ENCODE measurements around the gene DUS1L.

The DUS1L gene

DNA sequence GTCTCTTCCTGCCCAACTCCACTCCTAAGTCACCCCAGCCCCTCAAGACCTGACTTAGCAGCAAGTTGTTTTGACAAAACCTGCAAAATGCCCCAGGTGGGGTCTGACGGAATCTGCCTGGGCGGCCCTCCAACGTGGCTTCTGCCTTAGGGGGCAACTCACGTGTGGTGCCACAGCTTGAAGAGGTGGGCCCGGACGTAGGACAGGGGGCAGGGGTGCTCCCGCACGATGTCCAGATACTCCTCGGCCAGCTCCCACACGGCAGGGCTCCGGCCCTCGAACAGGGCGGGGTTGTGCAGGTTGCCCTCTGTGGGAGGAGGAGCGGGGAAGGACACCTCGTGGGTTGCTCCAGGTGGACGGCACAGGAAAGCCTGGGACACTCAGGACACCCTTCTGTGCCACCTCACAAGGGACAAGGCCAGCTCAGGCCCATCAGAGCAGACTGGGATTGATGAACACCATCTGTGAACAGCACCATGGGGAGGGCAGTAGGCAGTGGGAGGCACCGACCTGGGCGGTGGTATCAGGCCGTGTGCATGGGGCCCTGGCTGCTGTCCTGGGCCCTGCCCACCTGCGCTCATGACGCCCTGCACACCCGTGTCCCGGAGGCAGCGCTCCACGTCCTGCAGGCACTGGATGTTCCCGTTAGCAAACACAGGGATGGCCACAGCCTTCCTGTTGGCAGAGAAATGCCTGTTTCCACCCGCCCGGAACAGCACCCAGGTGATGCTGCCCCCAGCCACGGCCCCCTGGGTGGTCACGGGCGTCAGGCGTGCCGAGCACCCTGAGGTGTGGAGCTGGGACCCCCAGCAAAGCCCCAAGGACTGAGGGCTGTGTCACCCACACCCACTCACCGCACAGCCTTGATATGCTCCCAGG lies 4.3 kb downstream of the DUS1L start:
- H3K9me3 ChIP-seq (ENCODE audit: insufficient read depth, low read depth, low read length), result no peaks in the 10 kb centered on the region
- H2AFZ ChIP-seq (ENCODE audit: low read length), result no peak overlapping the region
- no peak overlapping the region for H3K4me2 ChIP-seq (ENCODE audit: low read depth, low read length, poor library complexity, severe bottlenecking)
- H3K79me2 ChIP-seq (ENCODE audit: insufficient read depth, low read length), result peaks cover 21% of the 10 kb centered on the region
- no peak overlapping the region for H3K4me3 ChIP-seq (ENCODE audit: low read length, poor library complexity, severe bottlenecking)
- TF ChIP-seq, protein P1, sequence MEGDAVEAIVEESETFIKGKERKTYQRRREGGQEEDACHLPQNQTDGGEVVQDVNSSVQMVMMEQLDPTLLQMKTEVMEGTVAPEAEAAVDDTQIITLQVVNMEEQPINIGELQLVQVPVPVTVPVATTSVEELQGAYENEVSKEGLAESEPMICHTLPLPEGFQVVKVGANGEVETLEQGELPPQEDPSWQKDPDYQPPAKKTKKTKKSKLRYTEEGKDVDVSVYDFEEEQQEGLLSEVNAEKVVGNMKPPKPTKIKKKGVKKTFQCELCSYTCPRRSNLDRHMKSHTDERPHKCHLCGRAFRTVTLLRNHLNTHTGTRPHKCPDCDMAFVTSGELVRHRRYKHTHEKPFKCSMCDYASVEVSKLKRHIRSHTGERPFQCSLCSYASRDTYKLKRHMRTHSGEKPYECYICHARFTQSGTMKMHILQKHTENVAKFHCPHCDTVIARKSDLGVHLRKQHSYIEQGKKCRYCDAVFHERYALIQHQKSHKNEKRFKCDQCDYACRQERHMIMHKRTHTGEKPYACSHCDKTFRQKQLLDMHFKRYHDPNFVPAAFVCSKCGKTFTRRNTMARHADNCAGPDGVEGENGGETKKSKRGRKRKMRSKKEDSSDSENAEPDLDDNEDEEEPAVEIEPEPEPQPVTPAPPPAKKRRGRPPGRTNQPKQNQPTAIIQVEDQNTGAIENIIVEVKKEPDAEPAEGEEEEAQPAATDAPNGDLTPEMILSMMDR (conservative IDR thresholded peaks at IDR 0.05; ENCODE audit: low read length), result no peak
- TF ChIP-seq EZH2phosphoT487 (IDR thresholded peaks at IDR 0.05; ENCODE audit: borderline replicate concordance), result no peak
- peaks cover 4% of the 10 kb centered on the region for H4K20me1 ChIP-seq (ENCODE audit: insufficient read depth, low read length, poor library complexity, severe bottlenecking)
- no peak overlapping the region for H3K9ac ChIP-seq (ENCODE audit: low read depth, low read length, poor library complexity, severe bottlenecking)
- no peaks in the 10 kb centered on the region for H3K9me2 ChIP-seq (replicated peaks; ENCODE audit: low read depth, low read length)
- H3K36me3 ChIP-seq (ENCODE audit: insufficient read depth, low read length), result peaks cover 27% of the 10 kb centered on the region; the same call in 1 of the 2 replicates
- H3K27me3 ChIP-seq (ENCODE audit: insufficient read depth, low read length, poor library complexity, severe bottlenecking), result no peaks in the 10 kb centered on the region
- H3F3A ChIP-seq (ENCODE audit: low read depth), result no peaks in the 10 kb centered on the region
- peaks cover 12% of the 10 kb centered on the region for H3K4me1 ChIP-seq (ENCODE audit: insufficient read depth, low read length, poor library complexity, severe bottlenecking)

DNA sequence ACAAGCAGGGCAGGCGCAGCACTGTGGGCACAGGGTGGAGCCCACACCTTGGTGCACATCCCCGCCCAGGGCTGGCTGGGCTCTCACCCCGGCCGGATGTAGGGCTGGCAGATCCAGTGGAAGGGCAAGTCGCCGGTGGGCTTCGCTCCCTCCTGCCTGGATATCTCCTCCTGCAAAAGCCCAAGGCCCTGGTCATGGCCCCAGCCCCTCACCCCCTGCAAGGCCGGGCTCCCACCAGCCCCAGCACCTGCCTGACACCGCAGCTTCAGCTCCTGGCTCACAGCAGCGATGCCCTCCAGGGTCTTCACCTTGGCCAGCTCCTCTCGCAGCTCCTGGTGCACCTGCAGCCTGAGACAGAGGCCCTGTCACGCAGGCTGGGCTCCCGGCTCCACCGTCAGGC lies 5.0 kb downstream of the DUS1L start:
- H3K4me3 ChIP-seq (ENCODE audit: low read length, poor library complexity, severe bottlenecking), result no peak overlapping the region
- peaks cover 34% of the 10 kb centered on the region; the same call in 1 of the 2 replicates for H3K36me3 ChIP-seq (ENCODE audit: insufficient read depth, low read length)
- H3K4me1 ChIP-seq (ENCODE audit: insufficient read depth, low read length, poor library complexity, severe bottlenecking), result peaks cover 9% of the 10 kb centered on the region
- no peaks in the 10 kb centered on the region for H3K27me3 ChIP-seq (ENCODE audit: insufficient read depth, low read length, poor library complexity, severe bottlenecking)
- H3F3A ChIP-seq (ENCODE audit: low read depth), result no peaks in the 10 kb centered on the region
- peaks cover 21% of the 10 kb centered on the region for H3K79me2 ChIP-seq (ENCODE audit: insufficient read depth, low read length)
- H4K20me1 ChIP-seq (ENCODE audit: insufficient read depth, low read length, poor library complexity, severe bottlenecking), result peaks cover 4% of the 10 kb centered on the region
- no peak overlapping the region for H3K4me2 ChIP-seq (ENCODE audit: low read depth, low read length, poor library complexity, severe bottlenecking)
- no peaks in the 10 kb centered on the region for H3K9me3 ChIP-seq (ENCODE audit: insufficient read depth, low read depth, low read length)
- TF ChIP-seq EZH2phosphoT487 (IDR thresholded peaks at IDR 0.05; ENCODE audit: borderline replicate concordance), result no peak
- TF ChIP-seq, protein P1 (conservative IDR thresholded peaks at IDR 0.05; ENCODE audit: low read length), result no peak
- H2AFZ ChIP-seq (ENCODE audit: low read length), result no peak overlapping the region
- H3K9ac ChIP-seq (ENCODE audit: low read depth, low read length, poor library complexity, severe bottlenecking), result no peak overlapping the region
- no peaks in the 10 kb centered on the region for H3K9me2 ChIP-seq (replicated peaks; ENCODE audit: low read depth, low read length)

DNA sequence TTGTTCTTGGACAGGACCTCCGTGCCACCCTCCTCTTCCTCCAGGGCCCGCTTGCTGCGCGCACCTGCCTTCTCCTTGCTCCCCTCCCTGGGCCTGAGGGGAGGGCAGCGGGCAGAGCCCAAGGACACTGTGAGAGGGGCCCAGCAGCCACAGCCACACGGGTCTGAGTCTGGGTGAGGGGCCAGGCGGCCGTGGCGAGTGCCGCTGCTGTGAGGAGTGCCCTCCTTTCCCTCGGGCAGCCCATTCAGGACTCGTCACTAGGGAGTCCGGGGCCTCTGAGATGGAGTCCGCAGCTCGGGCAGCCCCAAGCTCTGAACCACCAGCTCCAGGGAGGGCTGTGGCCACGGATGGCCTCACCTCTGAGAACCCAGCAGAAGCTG lies 5.6 kb downstream of the DUS1L start:
- Histone ChIP-seq H3K9ac (ENCODE audit: low read depth, low read length, poor library complexity, severe bottlenecking) (no peak overlapping the region), H3K4me1 (ENCODE audit: insufficient read depth, low read length, poor library complexity, severe bottlenecking) (peaks cover 8% of the 10 kb centered on the region), H3K79me2 (ENCODE audit: insufficient read depth, low read length) (peaks cover 17% of the 10 kb centered on the region), H3K4me3 (ENCODE audit: low read length, poor library complexity, severe bottlenecking) (no peak overlapping the region), H3K27me3 (ENCODE audit: insufficient read depth, low read length, poor library complexity, severe bottlenecking) (no peaks in the 10 kb centered on the region), H3K9me3 (ENCODE audit: insufficient read depth, low read depth, low read length) (no peaks in the 10 kb centered on the region), H4K20me1 (ENCODE audit: insufficient read depth, low read length, poor library complexity, severe bottlenecking) (peaks cover 3% of the 10 kb centered on the region), H3K36me3 (ENCODE audit: insufficient read depth, low read length) (peaks cover 34% of the 10 kb centered on the region; the same call in 1 of the 2 replicates), H2AFZ (ENCODE audit: low read length) (no peak overlapping the region), H3K4me2 (ENCODE audit: low read depth, low read length, poor library complexity, severe bottlenecking) (no peak overlapping the region), H3F3A (ENCODE audit: low read depth) (no peaks in the 10 kb centered on the region), H3K9me2 (replicated peaks; ENCODE audit: low read depth, low read length) (no peaks in the 10 kb centered on the region)
- no peak for TF ChIP-seq EZH2phosphoT487 (IDR thresholded peaks at IDR 0.05; ENCODE audit: borderline replicate concordance)
- TF ChIP-seq, protein P1 (conservative IDR thresholded peaks at IDR 0.05; ENCODE audit: low read length), result no peak
